NCI-H82 (cell line): ENCODE results near the gene IST1.
"Not testable (repeated sequence)": the region's sequence is repeated elsewhere in the genome, so short reads cannot be mapped to it uniquely, and the experiment has no call there.

Experiments used
- DNase-seq: peaks from one replicate; lab custom pipeline; 2025; lab: John Stamatoyannopoulos, UW

IST1 gene

DNA sequence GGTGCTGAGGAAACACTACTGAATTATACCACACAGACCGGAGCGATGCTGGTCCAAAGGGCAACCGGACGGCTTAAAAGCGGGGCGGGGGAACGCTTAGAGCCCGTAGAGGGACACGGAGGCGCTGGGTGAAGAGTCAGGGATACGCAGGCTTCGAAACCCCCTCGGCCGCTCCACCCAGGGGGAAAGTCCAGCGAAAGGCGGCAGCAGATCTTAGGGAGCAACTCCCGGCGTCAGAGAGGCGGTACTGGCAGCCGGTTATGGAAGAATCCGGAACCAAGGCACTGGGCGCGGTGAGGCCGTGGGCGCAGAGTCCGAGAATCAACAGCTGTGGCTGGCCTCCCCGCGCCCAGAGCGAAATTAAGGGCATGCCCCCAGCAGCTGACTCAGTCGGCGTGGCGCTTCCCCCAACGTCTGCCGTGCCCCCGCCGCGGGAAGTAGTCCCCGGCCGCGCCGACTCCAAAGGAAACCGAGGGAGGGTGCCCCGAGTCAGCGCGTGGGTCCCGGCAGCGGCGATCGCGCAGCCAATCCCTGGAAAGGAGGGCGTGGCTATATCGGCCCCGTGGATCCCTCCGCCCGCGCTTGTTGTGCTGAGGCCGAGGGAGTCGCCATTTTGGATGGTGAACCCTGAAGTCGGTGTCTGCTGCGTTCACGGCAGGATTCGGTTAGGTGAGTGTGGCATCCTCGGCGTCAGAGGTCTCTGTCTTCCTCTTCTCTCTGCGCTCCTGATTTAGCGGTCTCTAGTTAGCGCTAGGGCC lies at the start of gene IST1:
Gene IST1 (plus strand): TSS at position 611 of the 758 bp plus-strand sequence. CDS start 20,110 bp downstream, outside the sequence.
- peak; percentile 97 for DNase-seq

- DNase-seq, result peak; percentile 91
These were observed 49.5 kb upstream of the IST1 start, which contains the start of gene ATXN1L for GRCh38 chr16:71845639-71846430. Gene ATXN1L, plus strand, starts transcription at chr16:71845976. Its CDS starts 3,765 bp downstream, at chr16:71849741.

GRCh38 chr16:71846431-71846830 lies 48.9 kb upstream of the IST1 start:
- no peak for DNase-seq

GRCh38 chr16:71847096-71847495 lies 48.2 kb upstream of the IST1 start:
- no peak for DNase-seq

GRCh38 chr16:71848622-71849021 lies 46.7 kb upstream of the IST1 start:
- no peak for DNase-seq

DNA sequence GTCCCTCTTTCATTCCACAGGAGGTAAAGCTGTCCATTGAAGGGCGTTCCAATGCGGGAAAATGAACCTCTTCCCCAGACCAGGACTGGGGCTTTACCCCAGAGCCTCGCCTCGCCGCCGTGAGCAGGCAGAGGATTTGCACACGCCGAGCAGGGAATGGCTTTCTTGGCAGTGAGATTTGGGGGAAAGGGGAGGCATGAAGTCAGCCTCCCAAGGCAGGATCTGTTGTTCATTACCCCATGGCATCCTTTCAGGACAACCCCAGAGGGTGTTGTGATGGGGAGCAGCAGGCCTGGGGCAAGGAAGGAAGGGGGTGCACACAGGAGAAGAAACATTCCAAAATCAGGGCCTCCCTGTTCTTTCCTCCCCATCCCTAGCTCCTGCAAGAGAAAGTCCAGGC lies 43.6 kb upstream of the IST1 start:
- DNase-seq, result no peak

GRCh38 chr16:71852158-71852557 lies 43.2 kb upstream of the IST1 start:
- no peak for DNase-seq

DNA sequence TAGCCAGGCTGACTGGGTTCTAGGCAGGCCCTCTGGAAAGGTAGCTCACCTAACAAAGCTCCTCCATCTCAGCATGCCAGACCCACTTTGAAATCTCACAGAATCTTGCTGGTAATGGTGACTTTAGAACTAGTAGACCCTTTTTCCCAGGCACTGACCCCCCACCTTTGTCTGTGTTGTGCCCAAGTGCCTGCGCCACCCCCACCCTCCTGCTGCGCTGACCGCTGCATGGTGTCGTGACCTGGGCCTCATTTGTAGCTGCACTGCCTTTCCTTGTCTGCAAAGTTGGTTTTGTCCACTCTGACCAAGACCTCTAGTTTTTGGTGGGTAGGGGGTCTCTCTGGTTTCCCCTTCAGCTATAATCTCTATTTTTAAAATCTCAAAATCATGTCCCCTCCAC lies 42.8 kb upstream of the IST1 start:
- no peak for DNase-seq

GRCh38 chr16:71853413-71853812 lies 41.9 kb upstream of the IST1 start:
- DNase-seq, result no peak

GRCh38 chr16:71854369-71854948 lies 40.9 kb upstream of the IST1 start:
- no peak for DNase-seq

DNA sequence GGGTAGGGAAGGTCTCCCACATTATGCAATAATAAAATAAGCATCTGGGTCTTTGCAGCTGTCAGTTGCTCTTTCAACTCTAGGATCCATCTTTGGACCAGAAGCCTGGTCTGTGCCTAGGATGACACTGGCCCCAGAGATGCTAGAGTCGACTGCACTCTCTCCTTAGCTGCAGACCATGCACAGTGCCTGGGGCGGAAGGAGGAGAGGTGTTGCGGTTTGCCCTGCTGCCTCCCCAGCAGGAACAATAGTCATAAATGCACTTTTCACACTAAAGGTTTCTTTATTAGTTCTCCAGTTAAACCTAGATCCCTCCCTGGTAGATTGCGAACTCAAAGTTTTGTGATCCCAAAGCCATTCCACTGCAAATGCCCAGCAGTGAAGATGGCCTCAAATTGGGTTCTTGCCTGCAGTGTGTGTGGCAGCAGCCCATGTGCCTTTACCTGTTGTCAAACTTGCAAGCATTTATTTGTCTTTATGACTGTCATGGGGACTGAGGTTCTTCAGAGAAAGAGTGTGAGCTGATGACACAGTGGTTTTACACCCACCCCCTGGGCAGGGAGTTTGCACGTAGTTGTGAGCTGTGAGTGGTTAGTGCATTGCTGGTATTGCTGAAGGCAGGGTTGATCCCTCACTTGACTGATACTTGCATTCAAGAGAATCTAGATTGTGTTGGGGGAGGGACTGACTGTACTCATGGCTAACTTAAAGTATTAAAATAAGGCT lies 39.2 kb upstream of the IST1 start:
- no peak for DNase-seq

- no peak for DNase-seq
These were observed 35.4 kb upstream of the IST1 start for GRCh38 chr16:71859762-71860521.

GRCh38 chr16:71863995-71864394 lies 31.3 kb upstream of the IST1 start:
- DNase-seq, result no peak

GRCh38 chr16:71865173-71865863 lies 30.0 kb upstream of the IST1 start:
- DNase-seq, result no peak

GRCh38 chr16:71867175-71867574 lies 28.2 kb upstream of the IST1 start:
- not testable (repeated sequence) for DNase-seq

- peak; percentile 13 for DNase-seq
These were observed 27.4 kb upstream of the IST1 start for GRCh38 chr16:71867939-71868338.

DNA sequence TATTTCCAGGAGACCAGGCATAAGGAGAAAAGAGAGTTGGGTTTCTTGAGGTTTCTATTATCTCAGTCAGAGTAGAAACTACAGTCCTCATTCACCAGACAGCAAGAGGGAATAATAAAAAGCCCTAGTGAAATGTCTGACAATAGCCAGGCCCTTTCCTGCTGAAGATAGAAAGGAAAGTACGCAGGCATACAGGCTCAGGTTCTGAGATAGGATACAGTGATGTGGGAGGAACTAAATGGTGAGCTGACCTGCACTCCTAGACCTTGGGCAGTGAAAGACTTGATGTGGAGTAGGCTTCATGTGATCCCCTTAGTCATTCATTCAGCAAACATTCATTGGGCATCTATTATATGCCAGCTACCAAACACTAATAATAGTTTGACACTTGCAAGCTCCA lies 26.2 kb upstream of the IST1 start:
- DNase-seq, result no peak

DNA sequence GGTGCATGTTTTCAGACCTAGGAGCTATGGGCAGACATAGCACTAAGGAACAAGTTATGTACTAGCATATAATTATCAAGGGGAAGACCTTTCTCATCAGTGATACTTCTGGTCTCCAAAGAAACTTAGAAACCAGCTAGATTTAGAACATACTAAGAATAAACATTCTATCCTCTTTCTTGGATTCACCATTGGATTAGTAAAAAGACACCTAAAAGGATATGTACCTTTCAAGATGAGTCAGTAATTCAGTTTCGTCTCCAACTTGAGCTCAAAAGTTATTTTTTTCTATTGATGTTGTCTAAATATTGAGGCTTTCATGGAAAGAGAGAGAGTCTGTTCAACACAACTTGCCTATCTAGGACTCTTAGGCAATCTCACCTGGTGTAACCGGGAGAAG lies 24.5 kb upstream of the IST1 start:
- DNase-seq, result no peak

DNA sequence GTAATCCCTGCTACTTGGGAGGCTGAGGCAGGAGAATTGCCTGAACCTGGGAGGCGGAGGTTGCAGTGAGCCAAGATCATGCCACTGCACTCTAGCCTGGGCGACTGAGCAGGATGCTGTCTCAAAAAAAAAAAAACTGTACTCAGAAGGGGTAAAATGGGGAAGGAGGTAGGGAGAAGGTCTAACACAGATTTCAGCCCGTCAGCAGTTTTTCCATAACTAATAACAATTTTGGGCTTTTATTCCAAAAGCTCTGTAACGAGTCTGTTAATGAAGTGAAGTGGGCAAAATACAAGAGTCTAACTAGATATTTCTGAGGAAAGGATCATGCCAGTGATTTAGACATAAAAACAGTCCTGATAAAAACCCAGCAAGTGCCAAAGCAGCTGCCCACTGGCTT lies 22.1 kb upstream of the IST1 start:
- DNase-seq, result no peak

DNA sequence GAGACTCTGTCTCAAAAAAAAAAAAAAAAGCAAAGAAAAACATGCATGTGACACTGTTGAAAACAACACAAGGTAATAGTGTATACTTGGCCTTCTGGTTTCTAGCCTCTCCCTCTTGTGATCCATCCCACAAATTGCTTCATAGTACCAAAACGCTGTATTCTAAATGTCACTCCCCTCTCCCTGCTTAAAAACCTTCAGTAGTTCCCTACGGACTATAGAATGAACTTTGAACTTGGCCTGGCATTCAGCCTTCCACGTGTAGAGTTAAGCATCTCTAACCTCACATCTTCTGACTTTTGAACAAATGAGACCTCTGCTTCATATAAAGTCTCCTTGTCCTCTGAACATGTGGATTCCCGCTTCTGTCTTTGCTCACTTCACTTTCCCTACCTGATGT lies 16.4 kb upstream of the IST1 start:
- DNase-seq, result no peak

GRCh38 chr16:71880176-71880575 lies 15.2 kb upstream of the IST1 start:
- DNase-seq, result no peak
